Hepatic stellate cell (primary cell): ENCODE data around the gene SLC35E3.
A peak's percentile ranks its signal among the peaks of the same experiment; 100 is the strongest.

Experiments
- DNase-seq: peaks from one replicate; pipeline ENCODE4 v3.0.0; 2011; ENCODE audit warnings: low spot score

SLC35E3 gene

GRCh38 chr12:68745904-68746571 is at the start of gene SLC35E3:
SLC35E3 (plus strand) TSS chr12:68746176; CDS start chr12:68746378, 202 bp downstream.
- peak; percentile 95 for DNase-seq

- no peak for DNase-seq
Observed at GRCh38 chr12:68699486-68699885, 46.5 kb upstream of the SLC35E3 start.

GRCh38 chr12:68727776-68728175 is 18.2 kb upstream of the SLC35E3 start:
- DNase-seq = no peak

GRCh38 chr12:68733661-68734071 is 12.3 kb upstream of the SLC35E3 start:
- DNase-seq = no peak

GRCh38 chr12:68739891-68740290 is 6.1 kb upstream of the SLC35E3 start:
- no peak for DNase-seq

- DNase-seq = peak; percentile 21
Observed at GRCh38 chr12:68743356-68743755, 2.6 kb upstream of the SLC35E3 start.

GRCh38 chr12:68745376-68745903 is 536 bp upstream of the SLC35E3 start:
- no peak for DNase-seq

GRCh38 chr12:68746572-68747180 is 700 bp downstream of the SLC35E3 start:
- DNase-seq = peak; percentile 84

GRCh38 chr12:68749443-68749842 is 3.5 kb downstream of the SLC35E3 start:
- DNase-seq = no peak

- no peak for DNase-seq
Observed at GRCh38 chr12:68749861-68750260, 3.9 kb downstream of the SLC35E3 start.

GRCh38 chr12:68750506-68750905 is 4.5 kb downstream of the SLC35E3 start:
- DNase-seq = no peak

GRCh38 chr12:68755536-68756243 is 9.7 kb downstream of the SLC35E3 start:
- DNase-seq = no peak

GRCh38 chr12:68759852-68760251 is 13.9 kb downstream of the SLC35E3 start:
- no peak for DNase-seq

- DNase-seq = no peak
Observed at GRCh38 chr12:68760806-68761441, 14.9 kb downstream of the SLC35E3 start.

- no peak for DNase-seq
Observed at GRCh38 chr12:68761442-68761812, 15.5 kb downstream of the SLC35E3 start.

- DNase-seq = no peak
Observed at GRCh38 chr12:68761901-68762630, 16.1 kb downstream of the SLC35E3 start.

GRCh38 chr12:68762691-68763090 is 16.7 kb downstream of the SLC35E3 start:
- DNase-seq = no peak

- no peak for DNase-seq
Observed at GRCh38 chr12:68765696-68766095, 19.7 kb downstream of the SLC35E3 start.

- DNase-seq = no peak
Observed at GRCh38 chr12:68766646-68767045, 20.7 kb downstream of the SLC35E3 start.

- no peak for DNase-seq
Observed at GRCh38 chr12:68767191-68767590, 21.2 kb downstream of the SLC35E3 start.

- no peak for DNase-seq
Observed at GRCh38 chr12:68768431-68768939, 22.5 kb downstream of the SLC35E3 start.

- DNase-seq = no peak
Observed at GRCh38 chr12:68769941-68770340, 24.0 kb downstream of the SLC35E3 start.
